ENCODE data around the gene ERG28. TPM values are rescaled to one million over a fixed set of nuclear protein-coding genes. Genes with fewer than 3 reads are reported as not detected.

The ERG28 gene
- total RNA-seq, 1 donor from 2014 or later = 24.6 TPM

- H3K36me3 Mint-ChIP-seq = no peaks in the 10 kb centered on the region
- H3K27ac Mint-ChIP-seq = peak overlapping the region; percentile 21
Observed at GRCh38 chr14:75626863-75627262, 33.8 kb downstream of the ERG28 start.

DNA sequence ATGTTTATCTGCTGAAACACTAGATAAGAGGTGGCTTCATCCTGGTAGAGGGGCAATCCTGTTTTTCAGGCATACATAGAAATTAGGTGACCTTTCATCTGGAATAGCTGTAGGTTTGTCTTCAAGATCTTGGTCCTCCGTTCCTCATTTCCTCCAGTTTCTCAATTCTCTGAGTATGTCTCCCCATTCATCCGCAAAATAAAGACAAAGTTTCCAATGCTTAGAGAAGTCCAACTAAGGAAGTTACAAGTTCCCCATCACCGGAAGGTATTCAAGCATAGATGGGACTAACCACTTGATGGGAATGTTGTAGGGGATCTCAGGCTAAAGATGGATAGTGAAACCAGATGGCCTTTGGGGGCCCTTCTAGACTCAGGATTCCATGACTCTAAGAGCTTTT is 34.3 kb downstream of the ERG28 start:
- no peak for DNase-seq (ENCODE audit: extremely low spot score, unreplicated experiment)
- Mint-ChIP-seq H3K9me3 (no peaks in the 10 kb centered on the region), H3K36me3 (no peaks in the 10 kb centered on the region), H3K27ac (no peak overlapping the region), H3K4me1 (ENCODE audit: unreplicated experiment) (no peaks in the 10 kb centered on the region), H3K27me3 (peaks cover 3% of the 10 kb centered on the region), H3K4me3 (no peak overlapping the region)
- TF ChIP-seq CTCF (conservative IDR thresholded peaks at IDR 0.05) = no peak

More at GRCh38 chr14:75626863-75627262, 33.8 kb downstream of the ERG28 start:
- Mint-ChIP-seq H3K4me3 (no peak overlapping the region), H3K27me3 (peaks cover 3% of the 10 kb centered on the region), H3K4me1 (ENCODE audit: unreplicated experiment) (no peaks in the 10 kb centered on the region), H3K9me3 (no peaks in the 10 kb centered on the region)
- TF ChIP-seq CTCF (conservative IDR thresholded peaks at IDR 0.05) = no peak
- no peak for DNase-seq (ENCODE audit: extremely low spot score, unreplicated experiment)

DNA sequence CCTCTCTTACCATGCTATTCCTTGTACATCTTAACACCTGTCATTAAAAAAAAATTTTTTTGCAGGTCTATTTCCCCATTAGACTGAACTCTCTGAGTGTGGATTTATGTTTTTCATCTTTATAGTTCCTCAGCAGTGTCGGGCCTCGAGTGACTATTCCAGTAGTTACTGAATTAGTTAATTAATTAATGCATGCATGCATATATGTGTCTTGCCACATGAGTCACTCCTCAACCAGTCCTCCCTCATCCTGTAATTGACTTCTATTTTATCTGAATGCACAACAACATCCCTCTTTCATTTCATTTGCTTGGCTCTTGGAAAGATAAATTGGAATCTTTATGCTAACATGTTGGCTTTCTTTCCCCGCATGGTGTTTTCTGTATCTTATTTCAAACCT is 35.6 kb downstream of the ERG28 start:
- Mint-ChIP-seq H3K4me3 (no peak overlapping the region), H3K9me3 (no peaks in the 10 kb centered on the region), H3K27me3 (no peaks in the 10 kb centered on the region), H3K27ac (no peak overlapping the region), H3K4me1 (ENCODE audit: unreplicated experiment) (no peaks in the 10 kb centered on the region), H3K36me3 (no peaks in the 10 kb centered on the region)
- DNase-seq (ENCODE audit: extremely low spot score, unreplicated experiment) = no peak
- no peak for TF ChIP-seq CTCF (conservative IDR thresholded peaks at IDR 0.05)

GRCh38 chr14:75619548-75619947 is 41.1 kb downstream of the ERG28 start:
- no peak overlapping the region for H3K27ac Mint-ChIP-seq
- peaks cover 1% of the 10 kb centered on the region for H3K9me3 Mint-ChIP-seq
- no peak for DNase-seq (ENCODE audit: extremely low spot score, unreplicated experiment)
- H3K4me1 Mint-ChIP-seq (ENCODE audit: unreplicated experiment) = no peaks in the 10 kb centered on the region
- peaks cover under 1% of the 10 kb centered on the region for H3K36me3 Mint-ChIP-seq
- no peaks in the 10 kb centered on the region for H3K27me3 Mint-ChIP-seq
- H3K4me3 Mint-ChIP-seq = no peak overlapping the region
- TF ChIP-seq CTCF (conservative IDR thresholded peaks at IDR 0.05) = no peak

DNA sequence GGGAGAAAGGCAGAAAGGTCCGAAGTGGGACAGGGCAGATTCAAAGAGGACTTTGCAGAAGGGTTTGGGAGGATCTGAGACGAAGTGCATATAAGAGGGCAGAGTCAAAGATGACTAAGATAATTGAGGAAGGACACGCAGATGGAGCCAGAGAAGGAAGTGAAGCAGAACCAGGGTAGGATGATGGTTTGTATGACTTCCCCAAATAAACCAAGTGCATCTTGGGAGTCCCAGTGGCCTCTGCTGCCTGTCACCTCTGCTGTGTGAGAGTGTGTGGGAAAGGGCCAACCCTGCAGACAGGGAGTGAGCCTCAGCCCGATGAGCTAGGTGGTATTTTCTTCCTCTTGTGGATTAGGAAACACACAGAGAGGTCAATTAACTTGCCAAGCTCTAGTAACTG is 45.5 kb downstream of the ERG28 start:
- DNase-seq (ENCODE audit: extremely low spot score, unreplicated experiment) = no peak
- H3K27ac Mint-ChIP-seq = no peak overlapping the region
- H3K27me3 Mint-ChIP-seq = no peaks in the 10 kb centered on the region
- H3K4me3 Mint-ChIP-seq = no peak overlapping the region
- peaks cover 12% of the 10 kb centered on the region for H3K9me3 Mint-ChIP-seq
- no peak for TF ChIP-seq CTCF (conservative IDR thresholded peaks at IDR 0.05)
- H3K4me1 Mint-ChIP-seq (ENCODE audit: unreplicated experiment) = no peaks in the 10 kb centered on the region
- H3K36me3 Mint-ChIP-seq = peaks cover 12% of the 10 kb centered on the region

DNA sequence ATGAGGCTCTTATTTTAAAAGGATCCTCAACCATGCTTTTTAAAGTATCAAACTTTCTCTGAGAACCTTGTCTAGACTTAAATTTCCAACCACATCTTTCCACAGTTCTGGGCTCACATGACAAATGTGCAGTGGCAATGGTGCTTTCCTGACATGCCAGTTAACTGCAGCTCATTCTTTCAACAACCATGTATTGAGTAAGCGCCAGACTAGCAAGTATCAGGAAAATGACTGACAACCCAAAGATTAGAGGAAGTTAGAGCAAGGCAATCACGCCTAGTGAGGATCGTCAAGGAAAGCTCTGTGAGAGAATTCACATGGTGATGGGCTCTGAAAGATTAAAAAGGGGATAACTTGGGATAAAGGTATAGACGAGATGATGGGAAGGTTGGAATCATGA is 46.5 kb downstream of the ERG28 start:
- Mint-ChIP-seq H3K4me1 (ENCODE audit: unreplicated experiment) (peaks cover 8% of the 10 kb centered on the region), H3K27ac (no peak overlapping the region), H3K9me3 (peaks cover 12% of the 10 kb centered on the region), H3K36me3 (peaks cover 12% of the 10 kb centered on the region), H3K4me3 (no peak overlapping the region), H3K27me3 (peaks cover 3% of the 10 kb centered on the region)
- no peak for TF ChIP-seq CTCF (conservative IDR thresholded peaks at IDR 0.05)
- DNase-seq (ENCODE audit: extremely low spot score, unreplicated experiment) = no peak
